HG02840 (cell line): Measurements from ENCODE around the gene MKRN2.
"Not testable (repeated sequence)": the region's sequence is repeated elsewhere in the genome, so short reads cannot be mapped to it uniquely, and the experiment has no call there.

Experiments
- ATAC-seq: cut with Tn5 transposase; IDR thresholded peaks from one replicate; pipeline ENCODE4 v1.9.1; 2021; ENCODE audit warnings: mild to moderate bottlenecking, moderate library complexity, moderate number of reproducible peaks; ENCODE audit not compliant: unreplicated experiment, low FRiP score

Gene MKRN2

GRCh38 chr3:12556690-12557472 is at the start of gene MKRN2:
Gene MKRN2, plus strand, starts transcription at chr3:12557087. Its CDS starts 64 bp downstream, at chr3:12557151.
- peak; percentile 73 for ATAC-seq

GRCh38 chr3:12507591-12508281 is 49.2 kb upstream of the MKRN2 start:
- ATAC-seq: no peak

GRCh38 chr3:12508291-12508700 is 48.6 kb upstream of the MKRN2 start:
- no peak for ATAC-seq

- no peak for ATAC-seq
Measured at GRCh38 chr3:12509466-12509865, 47.4 kb upstream of the MKRN2 start.

- ATAC-seq: no peak
Measured at GRCh38 chr3:12512534-12513118, 44.3 kb upstream of the MKRN2 start.

- no peak for ATAC-seq
Measured at GRCh38 chr3:12513694-12514446, 43.0 kb upstream of the MKRN2 start.

- no peak for ATAC-seq
Measured at GRCh38 chr3:12515631-12516030, 41.3 kb upstream of the MKRN2 start.

GRCh38 chr3:12516873-12517272 is 40.0 kb upstream of the MKRN2 start:
- no peak for ATAC-seq

- no peak for ATAC-seq
Measured at GRCh38 chr3:12518261-12519028, 38.4 kb upstream of the MKRN2 start.

- ATAC-seq: no peak
Measured at GRCh38 chr3:12521010-12521409, 35.9 kb upstream of the MKRN2 start.

- no peak for ATAC-seq
Measured at GRCh38 chr3:12522721-12523120, 34.2 kb upstream of the MKRN2 start.

- no peak for ATAC-seq
Measured at GRCh38 chr3:12527757-12528143, 29.1 kb upstream of the MKRN2 start.

GRCh38 chr3:12532182-12532581 is 24.7 kb upstream of the MKRN2 start:
- ATAC-seq: no peak

GRCh38 chr3:12536423-12536822 is 20.5 kb upstream of the MKRN2 start:
- ATAC-seq: no peak

GRCh38 chr3:12541625-12542024 is 15.3 kb upstream of the MKRN2 start:
- no peak for ATAC-seq

GRCh38 chr3:12543497-12543896 is 13.4 kb upstream of the MKRN2 start:
- not testable (repeated sequence) for ATAC-seq

GRCh38 chr3:12544652-12545472 is 12.0 kb upstream of the MKRN2 start:
- ATAC-seq: no peak

- ATAC-seq: no peak
Measured at GRCh38 chr3:12545473-12545791, 11.5 kb upstream of the MKRN2 start, which contains the start of gene MKRN2OS. Gene MKRN2OS, minus strand, starts transcription at chr3:12545499. Its CDS starts 35 bp downstream, at chr3:12545464.
